ENCODE results near the gene SPRR1B.
"Not testable (repeated sequence)": the region's sequence is repeated elsewhere in the genome, so short reads cannot be mapped to it uniquely, and the experiment has no call there.

- TF ChIP-seq CTCF (IDR thresholded peaks at IDR 0.05); EZH2 (IDR thresholded peaks at IDR 0.05; ENCODE audit: borderline replicate concordance, insufficient read depth, low read depth, low read length, poor library complexity, severe bottlenecking): not testable (repeated sequence)
These were observed 9.2 kb upstream of the SPRR1B start for GRCh38 chr1:153021829-153022228.

Data from B cell (primary cell).